ENCODE data around the gene MCEMP1. TPM values are rescaled to one million over a fixed set of nuclear protein-coding genes. Genes with fewer than 3 reads are reported as not detected.

Gene MCEMP1
- total RNA-seq, 2 experiments from 2014 or later = not detected

GRCh38 chr19:7704280-7705060 lies 27.6 kb downstream of the MCEMP1 start:
- ChIA-PET CTCF (interaction anchor here (0.6 kb wide), 1 partner anchor 75 kb away, joined by 3 read pairs; no protein-coding TSS in a partner anchor), POLR2A (no interaction called here)
- no peaks in the 10 kb centered on the region for H3K9me3 Mint-ChIP-seq
- intact Hi-C loops (cut with micrococcal nuclease) = loop anchor here (1.0 to 5.0 kb wide), 2 partner anchors 23 to 48 kb away; no protein-coding TSS in a partner anchor
- H3K4me1 Mint-ChIP-seq (ENCODE audit: low read depth) = peaks cover 36% of the 10 kb centered on the region
- H3K27me3 Mint-ChIP-seq = peaks cover 3% of the 10 kb centered on the region
- DNase-seq = no peak
- H3K4me3 Mint-ChIP-seq = no peak overlapping the region
- H3K36me3 Mint-ChIP-seq = no peaks in the 10 kb centered on the region
- no peak overlapping the region for H3K27ac Mint-ChIP-seq

GRCh38 chr19:7705387-7706187 lies 28.7 kb downstream of the MCEMP1 start:
- ChIA-PET POLR2A (no interaction called here), CTCF (interaction anchor here (0.6 to 2.4 kb wide), 3 partner anchors 25 to 137 kb away, joined by 3 to 18 read pairs (median 3); partner anchors contain the start of gene TRAPPC5)
- peak; percentile 91 for DNase-seq
- H3K4me3 Mint-ChIP-seq = peak overlapping the region; percentile 30
- H3K27ac Mint-ChIP-seq = peak overlapping the region; percentile 61
- H3K9me3 Mint-ChIP-seq = no peaks in the 10 kb centered on the region
- H3K36me3 Mint-ChIP-seq = no peaks in the 10 kb centered on the region
- peaks cover 3% of the 10 kb centered on the region for H3K27me3 Mint-ChIP-seq
- intact Hi-C loops (cut with micrococcal nuclease) = loop anchor here (1.0 to 5.0 kb wide), 2 partner anchors 24 to 47 kb away; no protein-coding TSS in a partner anchor
- peaks cover 30% of the 10 kb centered on the region for H3K4me1 Mint-ChIP-seq (ENCODE audit: low read depth)

GRCh38 chr19:7706188-7706954 lies 29.5 kb downstream of the MCEMP1 start:
- Mint-ChIP-seq H3K27ac (peak overlapping the region; percentile 61), H3K9me3 (no peaks in the 10 kb centered on the region), H3K36me3 (no peaks in the 10 kb centered on the region), H3K4me3 (peak overlapping the region; percentile 10), H3K4me1 (ENCODE audit: low read depth) (peaks cover 30% of the 10 kb centered on the region), H3K27me3 (peaks cover 3% of the 10 kb centered on the region)
- intact Hi-C loops (cut with micrococcal nuclease) = loop anchor here (5.0 kb wide), 1 partner anchor 46 kb away; no protein-coding TSS in a partner anchor
- POLR2A ChIA-PET = no interaction called here
- DNase-seq = no peak
- CTCF ChIA-PET = interaction anchor here (1.0 to 2.4 kb wide), 2 partner anchors 25 to 138 kb away, joined by 3 to 18 read pairs; partner anchors contain the start of gene TRAPPC5

GRCh38 chr19:7706955-7707456 lies 30.1 kb downstream of the MCEMP1 start:
- Mint-ChIP-seq H3K4me3 (no peak overlapping the region), H3K27me3 (peaks cover 3% of the 10 kb centered on the region), H3K27ac (peak overlapping the region; percentile 42), H3K36me3 (no peaks in the 10 kb centered on the region), H3K4me1 (ENCODE audit: low read depth) (peaks cover 30% of the 10 kb centered on the region), H3K9me3 (no peaks in the 10 kb centered on the region)
- ChIA-PET POLR2A (no interaction called here), CTCF (interaction anchor here (2.4 kb wide), 1 partner anchor 26 kb away, joined by 18 read pairs; the partner anchor contains the start of gene TRAPPC5)
- no peak for DNase-seq
- intact Hi-C loops (cut with micrococcal nuclease) = loop anchor here (5.0 kb wide), 1 partner anchor 45 kb away; no protein-coding TSS in a partner anchor

- H3K27ac Mint-ChIP-seq = no peak overlapping the region
- intact Hi-C loops (cut with micrococcal nuclease) = loop anchor here (5.0 kb wide), 1 partner anchor 42 kb away; no protein-coding TSS in a partner anchor
- peaks cover 3% of the 10 kb centered on the region for H3K27me3 Mint-ChIP-seq
- DNase-seq = no peak
- no peak overlapping the region for H3K4me3 Mint-ChIP-seq
- no peaks in the 10 kb centered on the region for H3K9me3 Mint-ChIP-seq
- CTCF ChIA-PET = interaction anchor here (1.7 kb wide), 1 partner anchor 29 kb away, joined by 3 read pairs; the partner anchor contains the start of gene TRAPPC5
- peaks cover 30% of the 10 kb centered on the region for H3K4me1 Mint-ChIP-seq (ENCODE audit: low read depth)
- H3K36me3 Mint-ChIP-seq = no peaks in the 10 kb centered on the region
- POLR2A ChIA-PET = no interaction called here
These were observed 33.1 kb downstream of the MCEMP1 start for GRCh38 chr19:7709932-7710460.

GRCh38 chr19:7710616-7711015 lies 33.7 kb downstream of the MCEMP1 start:
- intact Hi-C loops (cut with micrococcal nuclease) = no loop called here
- Mint-ChIP-seq H3K4me3 (no peak overlapping the region), H3K27me3 (peaks cover 3% of the 10 kb centered on the region), H3K4me1 (ENCODE audit: low read depth) (peaks cover 24% of the 10 kb centered on the region), H3K27ac (no peak overlapping the region), H3K36me3 (no peaks in the 10 kb centered on the region), H3K9me3 (no peaks in the 10 kb centered on the region)
- POLR2A ChIA-PET = no interaction called here
- CTCF ChIA-PET = interaction anchor here (0.6 kb wide), 1 partner anchor 120 kb away, joined by 3 read pairs; no protein-coding TSS in a partner anchor
- DNase-seq = no peak

- Mint-ChIP-seq H3K9me3 (peaks cover 6% of the 10 kb centered on the region), H3K27ac (no peak overlapping the region)
These were observed 38.8 kb downstream of the MCEMP1 start for GRCh38 chr19:7715671-7716070.

GRCh38 chr19:7716762-7717161 lies 39.9 kb downstream of the MCEMP1 start:
- H3K36me3 Mint-ChIP-seq = no peaks in the 10 kb centered on the region
- H3K27ac Mint-ChIP-seq = no peak overlapping the region
- DNase-seq = no peak
- POLR2A ChIA-PET = no interaction called here
- intact Hi-C loops (cut with micrococcal nuclease) = no loop called here
- no peak overlapping the region for H3K4me3 Mint-ChIP-seq
- peaks cover 6% of the 10 kb centered on the region for H3K9me3 Mint-ChIP-seq
- CTCF ChIA-PET = interaction anchor here (0.6 kb wide), 1 partner anchor 52 kb away, joined by 4 read pairs; no protein-coding TSS in a partner anchor
- H3K27me3 Mint-ChIP-seq = no peaks in the 10 kb centered on the region
- peaks cover 5% of the 10 kb centered on the region for H3K4me1 Mint-ChIP-seq (ENCODE audit: low read depth)

More at GRCh38 chr19:7715671-7716070, 38.8 kb downstream of the MCEMP1 start:
- intact Hi-C loops (cut with micrococcal nuclease) = no loop called here
- no peak overlapping the region for H3K4me3 Mint-ChIP-seq
- no peaks in the 10 kb centered on the region for H3K36me3 Mint-ChIP-seq
- POLR2A ChIA-PET = no interaction called here
- H3K4me1 Mint-ChIP-seq (ENCODE audit: low read depth) = peaks cover 5% of the 10 kb centered on the region
- no peak for DNase-seq
- H3K27me3 Mint-ChIP-seq = no peaks in the 10 kb centered on the region
- CTCF ChIA-PET = interaction anchor here (0.7 to 2.4 kb wide), 2 partner anchors 35 to 58 kb away, joined by 3 to 7 read pairs; partner anchors contain the start of gene TRAPPC5

GRCh38 chr19:7718668-7719067 lies 41.8 kb downstream of the MCEMP1 start:
- POLR2A ChIA-PET = no interaction called here
- Mint-ChIP-seq H3K27ac (no peak overlapping the region), H3K36me3 (no peaks in the 10 kb centered on the region), H3K4me3 (no peak overlapping the region), H3K9me3 (peaks cover 6% of the 10 kb centered on the region), H3K4me1 (ENCODE audit: low read depth) (peaks cover 5% of the 10 kb centered on the region), H3K27me3 (peaks cover 5% of the 10 kb centered on the region)
- DNase-seq = no peak
- intact Hi-C loops (cut with micrococcal nuclease) = no loop called here
- CTCF ChIA-PET = interaction anchor here (1.0 kb wide), 1 partner anchor 38 kb away, joined by 3 read pairs; the partner anchor contains the start of gene TRAPPC5

GRCh38 chr19:7720351-7720750 lies 43.5 kb downstream of the MCEMP1 start:
- intact Hi-C loops (cut with micrococcal nuclease) = no loop called here
- H3K4me3 Mint-ChIP-seq = no peak overlapping the region
- POLR2A ChIA-PET = no interaction called here
- peaks cover 6% of the 10 kb centered on the region for H3K9me3 Mint-ChIP-seq
- H3K27ac Mint-ChIP-seq = no peak overlapping the region
- H3K4me1 Mint-ChIP-seq (ENCODE audit: low read depth) = no peaks in the 10 kb centered on the region
- no peak for DNase-seq
- H3K27me3 Mint-ChIP-seq = peaks cover 5% of the 10 kb centered on the region
- CTCF ChIA-PET = no interaction called here
- no peaks in the 10 kb centered on the region for H3K36me3 Mint-ChIP-seq

- peaks cover 7% of the 10 kb centered on the region for H3K27me3 Mint-ChIP-seq
- no peak for DNase-seq
- CTCF ChIA-PET = interaction anchor here (0.8 kb wide), 1 partner anchor 13 kb away, joined by 3 read pairs; no protein-coding TSS in a partner anchor
These were observed 45.4 kb downstream of the MCEMP1 start for GRCh38 chr19:7722231-7722651.

More at GRCh38 chr19:7722231-7722651, 45.4 kb downstream of the MCEMP1 start:
- intact Hi-C loops (cut with micrococcal nuclease) = no loop called here
- Mint-ChIP-seq H3K4me3 (no peak overlapping the region), H3K9me3 (no peaks in the 10 kb centered on the region), H3K27ac (no peak overlapping the region), H3K4me1 (ENCODE audit: low read depth) (no peaks in the 10 kb centered on the region), H3K36me3 (no peaks in the 10 kb centered on the region)
- POLR2A ChIA-PET = no interaction called here

Measured in activated CD4-positive, alpha-beta memory T cell treated with anti-CD3 and anti-CD28 coated beads for 36 hours (primary cell).